ENCODE measurements around the gene MACROD1.

- TF ChIP-seq POLR2A (IDR thresholded peaks at IDR 0.05; ENCODE audit: low read length), result no peak
- no peak for TF ChIP-seq GATA1 (IDR thresholded peaks at IDR 0.05; ENCODE audit: low read depth, low read length)
Measured at GRCh38 chr11:64032050-64032449, 133.9 kb downstream of the MACROD1 start.

Measured in erythroblast (primary cell).